ENCODE results near the gene TPSG1.

TPSG1 gene

GRCh38 chr16:1261131-1261892 is 36.2 kb upstream of the TPSG1 start:
- DNase-seq (ENCODE audit: extremely low read depth, low read depth), result no peak
- no peak overlapping the region for H3K4me3 ChIP-seq (replicated peaks; ENCODE audit: low read depth, low read length)
- TF ChIP-seq, protein P1, sequence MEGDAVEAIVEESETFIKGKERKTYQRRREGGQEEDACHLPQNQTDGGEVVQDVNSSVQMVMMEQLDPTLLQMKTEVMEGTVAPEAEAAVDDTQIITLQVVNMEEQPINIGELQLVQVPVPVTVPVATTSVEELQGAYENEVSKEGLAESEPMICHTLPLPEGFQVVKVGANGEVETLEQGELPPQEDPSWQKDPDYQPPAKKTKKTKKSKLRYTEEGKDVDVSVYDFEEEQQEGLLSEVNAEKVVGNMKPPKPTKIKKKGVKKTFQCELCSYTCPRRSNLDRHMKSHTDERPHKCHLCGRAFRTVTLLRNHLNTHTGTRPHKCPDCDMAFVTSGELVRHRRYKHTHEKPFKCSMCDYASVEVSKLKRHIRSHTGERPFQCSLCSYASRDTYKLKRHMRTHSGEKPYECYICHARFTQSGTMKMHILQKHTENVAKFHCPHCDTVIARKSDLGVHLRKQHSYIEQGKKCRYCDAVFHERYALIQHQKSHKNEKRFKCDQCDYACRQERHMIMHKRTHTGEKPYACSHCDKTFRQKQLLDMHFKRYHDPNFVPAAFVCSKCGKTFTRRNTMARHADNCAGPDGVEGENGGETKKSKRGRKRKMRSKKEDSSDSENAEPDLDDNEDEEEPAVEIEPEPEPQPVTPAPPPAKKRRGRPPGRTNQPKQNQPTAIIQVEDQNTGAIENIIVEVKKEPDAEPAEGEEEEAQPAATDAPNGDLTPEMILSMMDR (IDR thresholded peaks at IDR 0.05; ENCODE audit: low read depth, low read length, missing control alignments), result no peak

DNA sequence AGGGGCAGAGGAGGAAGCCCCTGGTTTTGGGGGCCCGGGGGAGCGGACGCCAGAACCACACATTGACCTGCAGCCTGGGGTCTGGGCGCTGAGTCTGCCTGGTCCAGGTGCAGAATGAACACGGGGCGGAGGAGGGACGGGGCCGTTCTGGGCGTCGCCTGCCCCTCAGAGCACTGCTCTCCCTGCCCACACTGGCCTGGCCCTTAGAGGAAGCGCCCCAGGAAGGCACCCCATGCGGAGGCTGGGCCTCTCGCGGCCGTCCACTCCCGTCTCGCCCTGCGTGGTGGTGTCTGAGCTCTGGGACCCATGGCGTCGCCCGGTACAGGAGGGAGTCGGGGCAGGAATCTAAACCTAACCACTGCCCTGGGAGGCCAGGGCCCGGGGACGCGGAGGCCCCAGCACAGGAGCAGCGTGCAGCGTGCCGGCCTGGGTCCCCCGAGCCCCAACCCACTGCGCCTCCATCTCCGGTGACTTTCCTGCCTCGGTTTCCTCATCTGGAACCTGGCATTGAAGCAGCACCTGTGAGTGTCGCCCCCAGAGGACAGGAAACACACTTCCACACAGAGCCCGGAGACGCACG is 35.1 kb upstream of the TPSG1 start:
- H3K4me3 ChIP-seq (replicated peaks; ENCODE audit: low read depth, low read length), result no peak overlapping the region
- no peak for DNase-seq (ENCODE audit: extremely low read depth, low read depth)
- TF ChIP-seq, protein P1 (IDR thresholded peaks at IDR 0.05; ENCODE audit: low read depth, low read length, missing control alignments), result no peak

GRCh38 chr16:1259760-1260068 is 34.6 kb upstream of the TPSG1 start:
- no peak overlapping the region for H3K4me3 ChIP-seq (replicated peaks; ENCODE audit: low read depth, low read length)
- TF ChIP-seq, protein P1 (IDR thresholded peaks at IDR 0.05; ENCODE audit: low read depth, low read length, missing control alignments), result no peak
- DNase-seq (ENCODE audit: extremely low read depth, low read depth), result no peak

DNA sequence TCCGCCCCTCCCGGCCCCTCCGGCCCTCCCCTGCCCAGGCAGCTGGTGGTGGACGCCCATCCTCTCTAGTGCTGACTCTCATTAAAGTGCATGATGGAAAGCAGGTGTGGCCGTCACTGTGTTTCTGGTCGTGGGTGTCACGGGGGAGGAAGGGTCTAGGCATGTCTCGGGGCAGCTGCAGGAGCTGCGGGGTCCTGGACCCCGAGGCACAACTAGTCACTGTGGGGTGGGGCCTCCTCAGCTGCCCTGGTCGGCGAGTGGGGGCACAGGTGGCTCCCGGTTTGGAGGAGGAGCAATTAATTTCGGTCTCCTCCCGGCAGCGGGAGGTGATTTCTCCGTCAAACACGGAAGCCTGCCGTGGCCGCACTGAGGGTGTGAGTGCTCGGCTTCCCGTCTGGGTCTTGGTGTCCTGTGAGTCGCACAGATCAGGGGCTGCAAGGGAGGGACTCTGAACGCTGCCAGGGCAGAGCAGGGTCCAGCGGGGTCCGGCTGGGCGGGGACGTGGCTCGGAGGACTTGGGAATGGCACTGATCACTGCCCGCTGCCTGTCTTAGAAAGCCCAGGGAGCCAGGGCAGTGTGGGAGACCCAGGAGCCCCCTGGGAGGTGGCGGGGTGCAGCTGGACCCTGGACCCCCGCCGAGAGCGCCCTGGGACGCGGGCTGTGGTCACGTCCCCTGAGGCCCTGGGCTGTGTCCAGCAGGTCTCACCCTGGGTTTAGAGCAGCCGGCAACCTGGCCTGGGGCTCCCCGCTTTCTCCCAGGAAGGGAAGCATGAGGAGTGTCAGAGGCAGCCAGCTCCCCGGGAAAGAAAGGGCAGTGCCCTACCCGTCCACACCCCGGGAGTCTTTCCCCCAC is 34.1 kb upstream of the TPSG1 start:
- TF ChIP-seq, protein P1 (IDR thresholded peaks at IDR 0.05; ENCODE audit: low read depth, low read length, missing control alignments), result no peak
- DNase-seq (ENCODE audit: extremely low read depth, low read depth), result no peak
- no peak overlapping the region for H3K4me3 ChIP-seq (replicated peaks; ENCODE audit: low read depth, low read length)

DNA sequence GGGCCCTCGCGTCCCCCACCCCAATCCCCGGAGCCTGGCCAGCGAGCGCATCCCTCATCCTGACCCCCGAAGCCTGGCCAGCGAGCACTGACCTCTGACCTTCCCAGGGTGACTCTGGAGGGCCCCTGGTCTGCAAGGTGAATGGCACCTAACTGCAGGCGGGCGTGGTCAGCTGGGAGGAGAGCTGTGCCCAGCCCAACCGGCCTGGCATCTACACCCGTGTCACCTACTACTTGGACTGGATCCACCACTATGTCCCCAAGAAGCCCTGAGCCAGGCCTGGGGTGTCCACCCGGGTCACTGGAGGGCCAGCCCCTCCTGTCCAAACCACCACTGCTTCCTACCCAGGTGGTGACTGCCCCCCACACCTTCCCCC is 33.1 kb upstream of the TPSG1 start:
- H3K4me3 ChIP-seq (replicated peaks; ENCODE audit: low read depth, low read length), result no peak overlapping the region
- TF ChIP-seq, protein P1 (IDR thresholded peaks at IDR 0.05; ENCODE audit: low read depth, low read length, missing control alignments), result no peak
- no peak for DNase-seq (ENCODE audit: extremely low read depth, low read depth)

- TF ChIP-seq, protein P1 (IDR thresholded peaks at IDR 0.05; ENCODE audit: low read depth, low read length, missing control alignments), result no peak
- no peak overlapping the region for H3K4me3 ChIP-seq (replicated peaks; ENCODE audit: low read depth, low read length)
- no peak for DNase-seq (ENCODE audit: extremely low read depth, low read depth)
These were observed 32.6 kb upstream of the TPSG1 start for GRCh38 chr16:1257561-1258224.
